ENCODE measurements around the gene PRAMEF10. TPM values are rescaled to one million over a fixed set of nuclear protein-coding genes. Genes with fewer than 3 reads are reported as not detected.
"Not testable (repeated sequence)": the region's sequence is repeated elsewhere in the genome, so short reads cannot be mapped to it uniquely, and the experiment has no call there.

PRAMEF10 gene
- total RNA-seq, 4 donors from 2014 or later = not detected

- Histone ChIP-seq H3K27ac (no peak overlapping the region), H3K36me3 (no peaks in the 10 kb centered on the region), H3K9me3 (peaks cover 0 to 12% (median 0%) of the 10 kb centered on the region in 4 donors), H3K4me1 (no peaks in the 10 kb centered on the region), H3K27me3 (no peaks in the 10 kb centered on the region), H3K4me3 (no peak overlapping the region)
- TF ChIP-seq, protein P1, sequence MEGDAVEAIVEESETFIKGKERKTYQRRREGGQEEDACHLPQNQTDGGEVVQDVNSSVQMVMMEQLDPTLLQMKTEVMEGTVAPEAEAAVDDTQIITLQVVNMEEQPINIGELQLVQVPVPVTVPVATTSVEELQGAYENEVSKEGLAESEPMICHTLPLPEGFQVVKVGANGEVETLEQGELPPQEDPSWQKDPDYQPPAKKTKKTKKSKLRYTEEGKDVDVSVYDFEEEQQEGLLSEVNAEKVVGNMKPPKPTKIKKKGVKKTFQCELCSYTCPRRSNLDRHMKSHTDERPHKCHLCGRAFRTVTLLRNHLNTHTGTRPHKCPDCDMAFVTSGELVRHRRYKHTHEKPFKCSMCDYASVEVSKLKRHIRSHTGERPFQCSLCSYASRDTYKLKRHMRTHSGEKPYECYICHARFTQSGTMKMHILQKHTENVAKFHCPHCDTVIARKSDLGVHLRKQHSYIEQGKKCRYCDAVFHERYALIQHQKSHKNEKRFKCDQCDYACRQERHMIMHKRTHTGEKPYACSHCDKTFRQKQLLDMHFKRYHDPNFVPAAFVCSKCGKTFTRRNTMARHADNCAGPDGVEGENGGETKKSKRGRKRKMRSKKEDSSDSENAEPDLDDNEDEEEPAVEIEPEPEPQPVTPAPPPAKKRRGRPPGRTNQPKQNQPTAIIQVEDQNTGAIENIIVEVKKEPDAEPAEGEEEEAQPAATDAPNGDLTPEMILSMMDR (IDR thresholded peaks at IDR 0.05) = no peak
- TF ChIP-seq EP300 (IDR thresholded peaks at IDR 0.05) = no peak
- no peak for TF ChIP-seq POLR2A (IDR thresholded peaks at IDR 0.05)
- DNase-seq (ENCODE audit: low spot score in 2 of 2) = no peak
- 61 to 67% methylated on average over 4 of the region's 4 CpGs for WGBS, 2 donors
Measured at GRCh38 chr1:12851779-12852178, 46.3 kb downstream of the PRAMEF10 start.

- H3K27me3 ChIP-seq; H3K4me1 ChIP-seq; H3K4me3 ChIP-seq; DNase-seq (ENCODE audit: low spot score in 2 of 2); H3K36me3 ChIP-seq; H3K27ac ChIP-seq: not testable (repeated sequence)
- peaks cover 0 to 17% (median 0%) of the 10 kb centered on the region in 4 donors for H3K9me3 ChIP-seq
- WGBS, 2 donors = 89 to 90% methylated on average over 7 of the region's 7 CpGs
Measured at GRCh38 chr1:12848620-12849019, 49.5 kb downstream of the PRAMEF10 start, which contains the start of gene HNRNPCL1. TSS of gene HNRNPCL1 (minus strand) at chr1:12848720. CDS start at chr1:12848289, 431 bp downstream.

Small RNAs within 50 kb of the gene (small RNA-seq; reads per million reads assigned to genes)
- gene RNU6-1072P = not detected

Other genes starting within 250 kb of the PRAMEF10 start
- not detected for gene AADACL3, start 182.2 kb downstream of the PRAMEF10 start, total RNA-seq
- not detected for gene CFAP107, start 152.1 kb downstream of the PRAMEF10 start, total RNA-seq
- not detected for gene PRAMEF12, start 124.5 kb downstream of the PRAMEF10 start, total RNA-seq
- not detected for gene PRAMEF1, start 106.9 kb downstream of the PRAMEF10 start, total RNA-seq
- gene PRAMEF11, start 66.9 kb downstream of the PRAMEF10 start, total RNA-seq = not detected
- gene HNRNPCL1, start 49.5 kb downstream of the PRAMEF10 start, total RNA-seq = not detected
- gene PRAMEF2, start 41.2 kb downstream of the PRAMEF10 start, total RNA-seq = not detected
- gene PRAMEF4, start 12.1 kb downstream of the PRAMEF10 start, total RNA-seq = not detected
- not detected for gene PRAMEF7, start 18.3 kb upstream of the PRAMEF10 start, total RNA-seq
- gene PRAMEF6, start 49.3 kb upstream of the PRAMEF10 start, total RNA-seq = not detected
- not detected for gene PRAMEF27, start 158.3 kb upstream of the PRAMEF10 start, total RNA-seq
- not detected for gene HNRNPCL3, start 162.5 kb upstream of the PRAMEF10 start, total RNA-seq
- not detected for gene PRAMEF25, start 172.5 kb upstream of the PRAMEF10 start, total RNA-seq
- gene HNRNPCL2, start 218.6 kb upstream of the PRAMEF10 start, total RNA-seq = not detected